HCT116 (cell line): ENCODE data around the gene TLX2. TPM values are rescaled to one million over a fixed set of nuclear protein-coding genes. Genes with fewer than 3 reads are reported as not detected.

Source experiments
- ATAC-seq: fragments of 200-7000 bp; cut with Tn5 transposase; 2 replicates; pipeline ENCODE4 v1.9.1; 2020; ENCODE audit warnings: mild to moderate bottlenecking, moderate library complexity
- BruUV-seq: library from RNA; stranded (reverse); fragments of 400-500 nt; replicated peaks from 2 replicates; lab custom pipeline; 2021; lab: Mats Ljungman, UMichigan
- CTCF ChIA-PET: fragments of 300-600 bp; sonication (Branson Sonifier 250); formaldehyde crosslinking; loops from one replicate; lab custom pipeline; 2021; ENCODE audit warnings: antibody characterized with exemption; lab: Charles Lee
- POLR2A ChIA-PET: fragments of 300-600, 350-600 bp; sonication (Branson Sonifier 250); formaldehyde crosslinking; loops from one replicate; lab custom pipeline; 2021; ENCODE audit warnings: antibody characterized with exemption; lab: Charles Lee
- RAD21 ChIA-PET, 2 experiments: fragments of 300-600 bp; sonication (Branson Sonifier 250); formaldehyde crosslinking; loops; one replicate each; lab custom pipeline; 2023; ENCODE audit warnings: low total read pairs in 2 of 2; ENCODE audit not compliant: uncharacterized antibody in 2 of 2, unreplicated experiment in 2 of 2, low non-redundant PET in 1 of 2; lab: Charles Lee
- DNase-seq: peaks from one replicate; pipeline ENCODE4 v3.0.0-alpha.2; 2010; ENCODE audit warnings: low read depth, low spot score
- H2AFZ ChIP-seq: fragments of 200-600 bp; shearing (Covaris generic), sonication (generic); 2 replicates; pipeline ENCODE4 v1.6.1; 2017; ENCODE audit warnings: low read depth, mixed run types, mixed read lengths, antibody characterized with exemption, low read length; ENCODE audit not compliant: poor library complexity, severe bottlenecking
- H3K27ac ChIP-seq: 2 replicates; pipeline ENCODE4 v1.5.1; 2012; ENCODE audit warnings: low read depth, low read length
- H3K27me3 ChIP-seq: fragments of 200-600 bp; sonication (generic); 2 replicates; pipeline ENCODE4 v1.6.1; 2016; ENCODE audit warnings: mixed run types, low read length, mixed read lengths; ENCODE audit not compliant: insufficient read depth
- H3K36me3 ChIP-seq, 2 experiments: fragments of 200-500 bp in 1 of 2; fragments of 200-600 bp in 1 of 2; sonication (Bioruptor generic) in 1 of 2; sonication (generic) in 1 of 2; 2 replicates each; pipeline versions ENCODE4 v1.5.1 to v1.6.1; 2014 to 2016; ENCODE audit warnings: low read length in 2 of 2, inconsistent platforms in 1 of 2, mixed read lengths in 1 of 2, mixed run types in 1 of 2; ENCODE audit not compliant: insufficient read depth in 2 of 2, control insufficient read depth in 1 of 2
- H3K4me1 ChIP-seq, 2 experiments: fragments of 200-600 bp in 1 of 2; sonication (generic) in 1 of 2; 2 replicates each; pipeline versions ENCODE4 v1.5.1 to v1.6.1; 2012 to 2017; ENCODE audit warnings: low read length in 2 of 2, inconsistent platforms in 1 of 2, mild to moderate bottlenecking in 1 of 2, mixed read lengths in 1 of 2, mixed run types in 1 of 2, moderate library complexity in 1 of 2; ENCODE audit not compliant: insufficient read depth in 2 of 2, control insufficient read depth in 1 of 2
- H3K4me2 ChIP-seq: fragments of 200-600 bp; sonication (generic); 2 replicates; pipeline ENCODE4 v1.6.1; 2017; ENCODE audit warnings: mixed run types, low read length, mixed read lengths
- H3K4me3 ChIP-seq, 2 experiments: fragments of 200-600 bp in 1 of 2; sonication (generic) in 1 of 2; replicated peaks in 1 of 2; 2 replicates each; pipeline ENCODE4 v1.5.1; 2011 to 2016; ENCODE audit warnings: low read length in 2 of 2, control low read depth in 1 of 2, low read depth in 1 of 2, mild to moderate bottlenecking in 1 of 2, mixed read lengths in 1 of 2, mixed run types in 1 of 2
- H3K79me2 ChIP-seq: fragments of 200-600 bp; sonication (generic); 2 replicates; pipeline ENCODE4 v1.6.1; 2017; ENCODE audit warnings: mild to moderate bottlenecking, mixed run types, low read length, moderate library complexity, mixed read lengths; ENCODE audit not compliant: insufficient read depth
- H3K9ac ChIP-seq: fragments of 200-600 bp; sonication (generic); 2 replicates; pipeline ENCODE4 v1.6.1; 2016; ENCODE audit warnings: low read length, mixed read lengths
- H3K9me2 ChIP-seq: fragments of 200-600 bp; sonication (generic), shearing (Covaris generic); 2 replicates; pipeline ENCODE4 v1.6.1; 2017; ENCODE audit warnings: mixed run types, mild to moderate bottlenecking, moderate library complexity; ENCODE audit not compliant: insufficient read depth
- H3K9me3 ChIP-seq, 2 experiments: fragments of 200-500 bp in 1 of 2; fragments of 200-600 bp in 1 of 2; sonication (Bioruptor generic) in 1 of 2; sonication (generic) in 1 of 2; 2 replicates each; pipeline ENCODE4 v1.6.1; 2014 to 2017; ENCODE audit warnings: low read length in 2 of 2, mixed read lengths in 2 of 2, inconsistent platforms in 1 of 2, low read depth in 1 of 2, mild to moderate bottlenecking in 1 of 2, mixed run types in 1 of 2, moderate library complexity in 1 of 2; ENCODE audit not compliant: control insufficient read depth in 1 of 2, insufficient read depth in 1 of 2
- H4K20me1 ChIP-seq: fragments of 200-600 bp; sonication (generic), shearing (Covaris generic); 2 replicates; pipeline ENCODE4 v1.6.1; 2017; ENCODE audit warnings: mixed run types, mild to moderate bottlenecking, moderate library complexity; ENCODE audit not compliant: insufficient read depth
- CBX3 ChIP-seq: IDR thresholded peaks from 2 replicates; pipeline ENCODE4 v1.6.1; 2012; ENCODE audit warnings: low read depth
- CEBPB ChIP-seq: IDR thresholded peaks from 2 replicates; pipeline ENCODE4 v1.6.1; 2012; ENCODE audit warnings: low read depth
- CTCF ChIP-seq, 3 experiments: fragments of 200-600 bp in 1 of 3; sonication (generic) in 1 of 3; IDR thresholded peaks in 2 of 3; conservative IDR thresholded peaks in 1 of 3; 2 replicates each; pipeline ENCODE4 v1.5.1; 2012 to 2017; ENCODE audit warnings: low read depth in 2 of 3, low read length in 2 of 3, antibody characterized with exemption in 1 of 3, borderline replicate concordance in 1 of 3, control low read depth in 1 of 3, mild to moderate bottlenecking in 1 of 3, mixed read lengths in 1 of 3, mixed run types in 1 of 3, moderate library complexity in 1 of 3; ENCODE audit not compliant: insufficient read depth in 1 of 3
- EGR1 ChIP-seq: IDR thresholded peaks from 2 replicates; pipeline ENCODE4 v1.6.1; 2012; ENCODE audit warnings: low read depth
- ELF1 ChIP-seq: IDR thresholded peaks from 2 replicates; pipeline ENCODE4 v1.6.1; 2012; ENCODE audit warnings: low read depth, borderline replicate concordance
- EZH2phosphoT487 ChIP-seq: fragments of 200-600 bp; IDR thresholded peaks from 2 replicates; pipeline ENCODE4 v1.6.1; 2018; ENCODE audit warnings: antibody characterized with exemption, borderline replicate concordance
- FOSL1 ChIP-seq: IDR thresholded peaks from 2 replicates; pipeline ENCODE4 v1.6.1; 2012; ENCODE audit warnings: low read depth
- MAX ChIP-seq: IDR thresholded peaks from 2 replicates; pipeline ENCODE4 v1.6.1; 2012
- POLR2A ChIP-seq: IDR thresholded peaks from 2 replicates; pipeline ENCODE4 v1.7.0; 2011; ENCODE audit warnings: borderline replicate concordance; ENCODE audit not compliant: insufficient read depth, insufficient read length; ENCODE audit errors: extremely low read depth
- POLR2AphosphoS5 ChIP-seq: IDR thresholded peaks from 2 replicates; pipeline ENCODE4 v1.6.1; 2011; ENCODE audit warnings: mild to moderate bottlenecking, low read depth, low read length, moderate library complexity
- RAD21 ChIP-seq: IDR thresholded peaks from 2 replicates; pipeline ENCODE4 v1.6.1; 2012; ENCODE audit warnings: low read depth, mild to moderate bottlenecking
- SIN3A ChIP-seq: IDR thresholded peaks from 2 replicates; pipeline ENCODE4 v1.6.1; 2012; ENCODE audit warnings: low read depth
- SP1 ChIP-seq: IDR thresholded peaks from 2 replicates; pipeline ENCODE4 v1.6.1; 2012; ENCODE audit warnings: low read depth
- SRF ChIP-seq: IDR thresholded peaks from 2 replicates; pipeline ENCODE4 v1.6.1; 2012; ENCODE audit warnings: low read depth
- TCF7L2 ChIP-seq: IDR thresholded peaks from 2 replicates; pipeline ENCODE4 v1.7.0; 2011; ENCODE audit warnings: borderline replicate concordance, inconsistent platforms; ENCODE audit not compliant: insufficient read depth, insufficient read length; ENCODE audit errors: extremely low read depth
- ZFX ChIP-seq: fragments of 450-650 bp; IDR thresholded peaks from 2 replicates; pipeline ENCODE4 v1.6.1; 2017
- intact Hi-C: fragments of 100-400 bp; cut with micrococcal nuclease; formaldehyde crosslinking; loops from 2 replicates; pipeline ENCODE4 v1.10.0; 2022
- total RNA-seq: library from RNA; stranded (reverse); gene quantifications from one replicate; pipeline ENCODE4 v1.2.1, GENCODE V29; 2021; ENCODE audit not compliant: unreplicated experiment

Gene TLX2
- total RNA-seq, 1 experiment from 2014 or later: not detected

- RAD21 ChIA-PET: no interaction called here
- CTCF ChIA-PET: no interaction called here
- Histone ChIP-seq H3K9me3 (no peaks in the 10 kb centered on the region), H3K36me3 (peaks cover 5 to 7% of the 10 kb centered on the region in 2 experiments; a peak in 3 of 4 replicates), H3K4me3 (peak overlapping the region; percentile 93 to 97; a peak in 2 of 4 replicates), H3K4me1 (peaks cover 19 to 50% of the 10 kb centered on the region in 2 experiments; a peak in 3 of 4 replicates), H4K20me1 (no peaks in the 10 kb centered on the region), H3K9ac (peak overlapping the region; percentile 98; the same call in 1 of the 2 replicates), H2AFZ (no peak overlapping the region), H3K4me2 (peak overlapping the region; percentile 95), H3K27me3 (no peaks in the 10 kb centered on the region), H3K9me2 (no peaks in the 10 kb centered on the region), H3K27ac (peak overlapping the region; percentile 90), H3K79me2 (peaks cover 23% of the 10 kb centered on the region; the same call in 1 of the 2 replicates)
- intact Hi-C loops: no loop called here
- BruUV-seq: no TSS peak
- TF ChIP-seq SRF (no peak), POLR2A (no peak), ZFX (no peak), EZH2phosphoT487 (no peak), EGR1 (no peak), CEBPB (no peak), CBX3 (no peak), MAX (no peak), RAD21 (no peak), TCF7L2 (no peak), SIN3A (no peak), ELF1 (no peak), CTCF (IDR thresholded peaks at IDR 0.05 in 2 of 3, conservative IDR thresholded peaks at IDR 0.05 in 1 of 3; ENCODE audit: borderline replicate concordance in 1 of 3, insufficient read depth in 1 of 3, low read depth in 2 of 3, low read length in 2 of 3) (no peak), FOSL1 (no peak), SP1 (no peak), POLR2AphosphoS5 (no peak)
- POLR2A ChIA-PET: no interaction called here
- no peak for ATAC-seq
- DNase-seq: no peak
Observed at GRCh38 chr2:74552914-74553811, 38.9 kb downstream of the TLX2 start.
